Measurements from ENCODE around the gene PKN1. TPM values are rescaled to one million over a fixed set of nuclear protein-coding genes. Genes with fewer than 3 reads are reported as not detected.

PKN1 gene
- total and polyA plus RNA-seq, 4 donors: 53.5 to 117 (median 91.1) TPM

- no peak for DNase-seq (ENCODE audit: low read depth in 4 of 6, low spot score in 6 of 6)
- 96% methylated on average over 8 of the region's 14 CpGs for WGBS (ENCODE audit: insufficient coverage)
- Histone ChIP-seq H3K27ac (ENCODE audit: low read depth, low read length) (no peak overlapping the region), H3K36me3 (ENCODE audit: control insufficient read depth, insufficient read depth, low read length) (peaks cover 77% of the 10 kb centered on the region), H3K4me3 (ENCODE audit: low read depth, low read length) (no peak overlapping the region), H3K9me3 (ENCODE audit: control insufficient read depth, insufficient read depth, low read length) (no peaks in the 10 kb centered on the region), H3K27me3 (ENCODE audit: control insufficient read depth, insufficient read depth, low read length) (peaks cover 15% of the 10 kb centered on the region), H3K4me1 (ENCODE audit: control insufficient read depth, insufficient read depth, low read length) (peaks cover 22% of the 10 kb centered on the region)
Observed at GRCh38 chr19:14479309-14479974, 46.3 kb downstream of the PKN1 start.

- DNase-seq (ENCODE audit: low read depth in 4 of 6, low spot score in 6 of 6): peak in 2 of 6 donors; percentile 55 to 62
- 38% methylated on average over 35 of the region's 43 CpGs for WGBS (ENCODE audit: insufficient coverage)
Observed at GRCh38 chr19:14479975-14480699, 47.0 kb downstream of the PKN1 start.

DNA sequence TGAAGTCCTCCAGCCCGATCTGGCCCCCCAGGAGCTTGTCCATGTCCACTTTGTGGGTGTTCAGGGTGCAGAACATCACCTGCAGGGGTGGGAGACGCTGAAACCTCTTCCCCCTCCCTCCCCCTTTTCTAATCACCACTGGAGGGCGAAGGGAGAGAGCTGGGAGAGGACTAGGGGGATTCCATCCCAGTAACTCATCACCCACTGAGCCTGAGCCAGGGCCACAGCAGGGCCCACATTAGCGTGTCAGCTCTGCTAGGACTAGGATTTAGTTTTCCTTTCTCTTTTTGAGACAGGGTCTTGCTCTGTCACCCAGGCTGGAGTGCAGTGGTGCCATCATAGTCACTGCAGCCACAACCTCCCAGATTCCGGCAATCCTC is 47.6 kb downstream of the PKN1 start:
- Histone ChIP-seq H3K9me3 (ENCODE audit: control insufficient read depth, insufficient read depth, low read length) (no peaks in the 10 kb centered on the region), H3K4me1 (ENCODE audit: control insufficient read depth, insufficient read depth, low read length) (peaks cover 12% of the 10 kb centered on the region), H3K36me3 (ENCODE audit: control insufficient read depth, insufficient read depth, low read length) (peaks cover 69% of the 10 kb centered on the region), H3K27ac (ENCODE audit: low read depth, low read length) (no peak overlapping the region), H3K4me3 (ENCODE audit: low read depth, low read length) (no peak overlapping the region), H3K27me3 (ENCODE audit: control insufficient read depth, insufficient read depth, low read length) (peaks cover 2% of the 10 kb centered on the region)
- no peak for DNase-seq (ENCODE audit: low read depth in 4 of 6, low spot score in 6 of 6)
- 85% methylated on average over 2 of the region's 5 CpGs for WGBS (ENCODE audit: insufficient coverage)

More at GRCh38 chr19:14479975-14480699, 47.0 kb downstream of the PKN1 start:
- peaks cover 73% of the 10 kb centered on the region for H3K36me3 ChIP-seq (ENCODE audit: control insufficient read depth, insufficient read depth, low read length)
- H3K27ac ChIP-seq (ENCODE audit: low read depth, low read length): no peak overlapping the region
- peaks cover 8% of the 10 kb centered on the region for H3K27me3 ChIP-seq (ENCODE audit: control insufficient read depth, insufficient read depth, low read length)
- H3K9me3 ChIP-seq (ENCODE audit: control insufficient read depth, insufficient read depth, low read length): no peaks in the 10 kb centered on the region
- H3K4me3 ChIP-seq (ENCODE audit: low read depth, low read length): no peak overlapping the region
- H3K4me1 ChIP-seq (ENCODE audit: control insufficient read depth, insufficient read depth, low read length): peaks cover 17% of the 10 kb centered on the region

DNA sequence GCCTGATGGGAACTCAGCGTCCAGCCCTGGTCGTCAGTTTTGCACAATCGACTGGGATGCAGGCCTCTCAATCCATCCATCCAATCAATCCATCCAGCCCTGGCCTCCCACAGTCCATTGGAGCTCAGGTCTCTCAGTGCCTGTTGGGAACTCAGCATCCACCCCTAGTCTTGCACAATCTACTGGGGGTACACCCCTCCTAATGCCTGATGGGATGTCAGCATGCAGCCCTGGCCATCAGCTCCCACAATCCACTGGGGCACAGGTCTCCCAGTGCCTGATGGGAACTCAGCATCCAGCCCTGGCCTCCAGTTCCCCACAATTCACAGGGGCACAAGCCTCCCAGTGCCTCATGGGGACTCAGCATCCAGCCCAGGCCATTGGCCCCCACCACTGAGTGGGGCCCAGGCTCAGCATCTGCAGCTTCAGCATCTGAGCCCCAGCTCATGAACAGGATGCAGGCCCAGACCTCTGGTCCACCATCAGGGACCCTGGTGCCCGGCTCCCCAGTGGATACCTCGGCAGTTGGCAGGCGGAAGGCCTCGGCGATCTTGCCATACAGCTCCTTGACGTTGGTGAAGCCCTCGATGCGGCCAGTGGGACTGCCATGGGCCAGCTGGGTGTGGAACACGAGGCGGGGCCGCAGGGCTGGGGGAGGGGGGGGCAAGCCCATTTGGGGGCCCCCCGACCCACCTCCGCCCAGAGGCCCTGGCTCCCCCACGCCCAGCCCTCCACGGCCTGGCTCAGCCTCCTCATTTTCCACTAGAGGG is 49.3 kb downstream of the PKN1 start:
- no peak overlapping the region for H3K4me3 ChIP-seq (ENCODE audit: low read depth, low read length)
- DNase-seq (ENCODE audit: low read depth in 4 of 6, low spot score in 6 of 6): no peak
- H3K27me3 ChIP-seq (ENCODE audit: control insufficient read depth, insufficient read depth, low read length): no peaks in the 10 kb centered on the region
- H3K9me3 ChIP-seq (ENCODE audit: control insufficient read depth, insufficient read depth, low read length): no peaks in the 10 kb centered on the region
- WGBS (ENCODE audit: insufficient coverage): 87% methylated on average over 10 of the region's 18 CpGs
- H3K36me3 ChIP-seq (ENCODE audit: control insufficient read depth, insufficient read depth, low read length): peaks cover 70% of the 10 kb centered on the region
- H3K27ac ChIP-seq (ENCODE audit: low read depth, low read length): no peak overlapping the region
- peaks cover 9% of the 10 kb centered on the region for H3K4me1 ChIP-seq (ENCODE audit: control insufficient read depth, insufficient read depth, low read length)

DNA sequence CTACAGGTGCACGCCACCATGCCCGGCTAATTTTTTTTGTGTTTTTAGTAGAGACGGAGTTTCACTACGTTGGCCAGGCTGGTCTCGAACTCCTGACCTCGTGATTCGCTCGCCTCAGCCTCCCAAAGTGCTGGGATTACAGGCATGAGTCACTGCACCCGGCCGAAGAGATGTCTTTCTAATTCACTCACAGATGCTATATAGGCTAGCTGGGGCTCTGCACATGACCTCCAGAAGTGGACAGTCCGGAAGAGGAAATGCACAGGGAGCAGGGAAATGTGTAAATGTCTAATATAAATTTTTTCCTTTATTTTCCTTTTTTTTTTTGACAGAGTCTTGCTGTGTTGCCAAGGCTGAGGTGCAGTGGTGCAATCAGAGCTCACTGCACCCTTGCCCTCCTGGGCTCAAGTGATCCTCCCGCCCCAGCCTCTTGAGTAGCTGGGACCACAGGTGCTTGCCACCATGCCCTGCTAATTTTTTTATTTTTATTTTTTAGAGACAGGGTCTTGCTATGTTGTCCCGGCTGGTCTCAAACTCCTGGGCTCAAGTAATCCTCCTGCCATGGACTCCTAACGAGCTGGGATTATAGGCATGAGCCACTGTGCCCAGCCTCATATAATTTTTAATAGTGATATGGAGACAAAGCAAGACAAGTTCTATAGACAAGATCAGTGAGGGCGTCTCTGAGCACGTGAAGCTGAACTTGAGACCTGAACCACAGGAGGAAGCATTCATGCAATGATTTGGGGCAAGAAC is 54.4 kb downstream of the PKN1 start:
- Histone ChIP-seq H3K4me1 (ENCODE audit: control insufficient read depth, insufficient read depth, low read length) (no peaks in the 10 kb centered on the region), H3K4me3 (ENCODE audit: low read depth, low read length) (no peak overlapping the region), H3K9me3 (ENCODE audit: control insufficient read depth, insufficient read depth, low read length) (no peaks in the 10 kb centered on the region), H3K27me3 (ENCODE audit: control insufficient read depth, insufficient read depth, low read length) (no peaks in the 10 kb centered on the region), H3K27ac (ENCODE audit: low read depth, low read length) (no peak overlapping the region), H3K36me3 (ENCODE audit: control insufficient read depth, insufficient read depth, low read length) (peaks cover 64% of the 10 kb centered on the region)
- no peak for DNase-seq (ENCODE audit: low read depth in 4 of 6, low spot score in 6 of 6)
- WGBS (ENCODE audit: insufficient coverage): 94% methylated on average over 9 of the region's 16 CpGs

- Histone ChIP-seq H3K9me3 (ENCODE audit: control insufficient read depth, insufficient read depth, low read length) (no peaks in the 10 kb centered on the region), H3K27me3 (ENCODE audit: control insufficient read depth, insufficient read depth, low read length) (no peaks in the 10 kb centered on the region), H3K4me3 (ENCODE audit: low read depth, low read length) (no peak overlapping the region), H3K4me1 (ENCODE audit: control insufficient read depth, insufficient read depth, low read length) (peaks cover 32% of the 10 kb centered on the region), H3K36me3 (ENCODE audit: control insufficient read depth, insufficient read depth, low read length) (peaks cover 48% of the 10 kb centered on the region), H3K27ac (ENCODE audit: low read depth, low read length) (no peak overlapping the region)
- 89% methylated on average over 3 of the region's 5 CpGs for WGBS (ENCODE audit: insufficient coverage)
- no peak for DNase-seq (ENCODE audit: low read depth in 4 of 6, low spot score in 6 of 6)
Observed at GRCh38 chr19:14492756-14493337, 59.7 kb downstream of the PKN1 start.

DNA sequence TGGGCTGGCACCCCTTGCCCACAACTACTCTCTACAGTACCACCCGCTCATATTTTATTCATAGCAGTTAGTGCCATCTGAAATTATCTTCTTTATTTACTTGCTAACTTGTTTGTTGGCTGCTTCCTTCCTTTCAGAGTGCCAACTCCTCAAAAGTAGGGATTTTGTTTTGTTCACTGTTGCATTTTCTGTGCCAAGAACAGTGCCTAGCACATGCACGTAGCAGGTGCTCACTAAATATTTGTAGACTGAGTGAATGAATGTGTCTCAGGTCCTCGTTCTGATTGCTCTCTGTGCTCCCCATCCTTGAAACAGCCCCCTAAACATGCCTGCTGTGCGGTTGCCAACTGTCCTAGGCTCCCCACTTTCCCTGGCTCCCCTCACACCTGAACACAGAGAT is 61.3 kb downstream of the PKN1 start:
- H3K27ac ChIP-seq (ENCODE audit: low read depth, low read length): no peak overlapping the region
- peaks cover 32% of the 10 kb centered on the region for H3K4me1 ChIP-seq (ENCODE audit: control insufficient read depth, insufficient read depth, low read length)
- no CpG with 5 or more reads among the region's 4 CpGs for WGBS (ENCODE audit: insufficient coverage)
- no peak overlapping the region for H3K4me3 ChIP-seq (ENCODE audit: low read depth, low read length)
- no peaks in the 10 kb centered on the region for H3K9me3 ChIP-seq (ENCODE audit: control insufficient read depth, insufficient read depth, low read length)
- peak in 1 of 6 donors; percentile 61 for DNase-seq (ENCODE audit: low read depth in 4 of 6, low spot score in 6 of 6)
- H3K36me3 ChIP-seq (ENCODE audit: control insufficient read depth, insufficient read depth, low read length): peaks cover 35% of the 10 kb centered on the region
- H3K27me3 ChIP-seq (ENCODE audit: control insufficient read depth, insufficient read depth, low read length): no peaks in the 10 kb centered on the region

DNA sequence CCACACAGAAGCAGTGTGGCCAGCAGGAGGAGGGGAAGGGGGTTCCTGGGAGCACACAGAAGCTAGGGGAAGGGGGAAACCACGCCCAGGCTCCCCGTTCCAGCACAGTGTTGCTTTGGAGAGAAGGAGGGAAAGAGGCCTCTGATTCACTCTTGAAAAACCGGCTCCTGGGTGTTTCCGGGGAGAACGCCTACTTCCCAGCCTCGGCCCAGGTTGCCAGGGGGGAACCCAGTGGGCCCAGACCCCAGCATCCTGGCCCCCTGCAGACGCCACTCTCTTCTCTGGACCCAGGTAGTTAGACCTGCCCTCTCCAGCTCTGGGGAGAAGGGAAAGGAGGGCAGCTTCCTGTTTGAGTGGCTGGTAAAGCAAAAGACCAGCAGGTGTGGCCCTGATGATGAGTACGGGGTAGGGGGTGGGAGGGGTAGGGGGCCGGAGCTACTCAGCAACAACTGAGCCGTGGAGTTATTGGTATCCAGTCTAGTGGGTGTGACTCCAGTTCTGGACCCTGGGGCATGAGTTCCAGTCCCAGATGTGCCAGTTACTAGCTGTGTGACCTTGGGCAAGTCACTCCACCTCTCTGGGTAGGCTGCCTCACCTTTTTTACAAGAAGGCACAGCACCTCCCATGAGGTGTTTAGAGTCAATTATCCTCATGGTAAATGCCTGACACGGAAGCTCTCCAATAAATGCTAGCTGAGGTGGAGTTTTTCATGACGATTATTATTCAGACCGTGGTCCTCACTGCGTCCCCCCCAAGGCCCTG is 62.0 kb downstream of the PKN1 start:
- Histone ChIP-seq H3K9me3 (ENCODE audit: control insufficient read depth, insufficient read depth, low read length) (no peaks in the 10 kb centered on the region), H3K4me1 (ENCODE audit: control insufficient read depth, insufficient read depth, low read length) (peaks cover 32% of the 10 kb centered on the region), H3K27ac (ENCODE audit: low read depth, low read length) (peak overlapping the region; percentile 47), H3K27me3 (ENCODE audit: control insufficient read depth, insufficient read depth, low read length) (no peaks in the 10 kb centered on the region), H3K36me3 (ENCODE audit: control insufficient read depth, insufficient read depth, low read length) (peaks cover 30% of the 10 kb centered on the region), H3K4me3 (ENCODE audit: low read depth, low read length) (peak overlapping the region; percentile 77)
- DNase-seq (ENCODE audit: low read depth in 4 of 6, low spot score in 6 of 6): no peak
- WGBS (ENCODE audit: insufficient coverage): 32% methylated on average over 11 of the region's 14 CpGs

All from spinal cord (tissue), 10 donors.